Activated T-cell treated with anti-CD3 and anti-CD28 coated beads, Interleukin-2, amount 50 U/mL, for 48 hours (primary cell): ENCODE measurements around the gene RPL23.
A peak's percentile ranks its signal among the peaks of the same experiment; 100 is the strongest.

Source experiments
- DNase-seq, 2 experiments: peaks; one replicate each; pipeline ENCODE4 v3.0.0-alpha.2; 2020

The RPL23 gene

DNA sequence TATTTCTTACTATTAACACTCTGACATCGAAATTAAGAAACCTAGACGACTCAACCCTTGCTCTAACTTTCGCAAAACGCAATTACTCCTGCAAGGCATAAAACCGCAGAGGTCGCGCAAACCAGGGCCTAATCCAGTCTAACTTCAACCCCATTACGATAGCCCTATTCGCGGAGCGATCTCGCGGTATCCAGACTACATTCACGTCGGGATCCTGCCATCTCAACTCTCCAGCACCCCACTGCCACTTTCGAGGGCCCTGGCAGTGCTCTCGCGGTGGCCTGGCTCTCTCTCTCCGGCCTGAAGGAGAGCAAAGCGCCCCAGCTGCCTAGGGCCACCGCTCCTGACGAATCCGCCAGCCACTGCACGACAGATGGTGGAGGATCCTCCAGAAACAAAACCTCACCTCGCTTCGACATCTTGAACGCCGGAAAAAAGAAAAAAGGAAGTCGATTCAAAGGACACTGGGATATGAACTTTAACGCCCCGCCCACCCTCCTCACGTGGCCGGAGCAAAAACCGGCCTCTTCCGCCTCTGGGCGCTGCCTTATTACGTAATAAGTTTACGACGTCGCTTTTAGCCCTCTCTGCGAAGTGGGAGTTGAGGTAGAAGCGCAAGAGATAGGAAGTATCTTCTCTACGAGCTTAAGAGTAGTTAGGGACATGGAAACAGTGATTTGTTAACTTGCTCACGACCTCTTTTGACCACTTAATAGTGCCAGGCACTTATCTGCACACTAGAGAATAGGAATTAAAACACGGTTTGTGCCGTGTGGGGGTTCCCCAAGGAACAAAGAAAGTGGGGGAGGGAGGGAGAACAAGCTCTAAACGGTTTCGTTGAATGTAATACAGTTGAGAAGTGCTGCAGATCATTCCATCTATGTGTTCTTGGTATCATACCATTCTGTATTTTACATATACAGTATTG, at the start of gene RPL23:
Gene RPL23 (minus strand): TSS at position 430 of the 928 bp plus-strand sequence. CDS start 11 bp downstream, at position 419.
- peak; percentile 92 to 93 for DNase-seq

DNA sequence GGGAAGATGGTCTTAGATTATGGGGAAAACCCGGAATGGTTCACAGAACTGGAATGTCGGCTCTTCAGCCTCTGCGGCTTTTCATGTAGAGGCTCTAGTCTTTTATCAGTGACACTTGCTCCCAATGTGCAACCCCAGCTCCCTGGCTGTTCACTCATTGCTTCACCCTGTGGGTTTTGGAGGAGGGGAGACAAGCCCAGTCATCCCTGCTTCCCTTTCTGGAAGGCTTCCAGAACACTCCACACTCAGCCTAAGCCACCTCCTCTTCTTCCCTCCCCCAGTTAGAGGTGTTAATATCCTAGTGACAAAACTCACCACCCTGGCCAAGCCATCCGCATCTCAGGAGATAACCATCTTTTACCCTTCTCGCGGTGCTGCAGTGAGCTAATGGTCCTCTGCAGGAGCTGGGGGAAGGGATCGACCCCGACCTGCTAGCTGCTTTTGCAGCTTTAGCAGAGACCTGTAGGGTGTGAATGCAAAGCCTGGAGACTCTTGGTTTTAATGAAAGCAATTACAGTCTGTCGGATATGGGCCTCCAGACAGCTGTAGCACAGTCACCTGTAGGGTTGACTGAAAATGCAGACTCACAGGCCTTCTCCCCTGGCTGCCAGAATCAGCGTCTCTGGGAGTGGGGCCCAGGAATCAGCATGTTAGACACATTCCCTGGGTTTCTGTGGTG, 47.6 kb upstream of the RPL23 start:
- DNase-seq: no peak

DNA sequence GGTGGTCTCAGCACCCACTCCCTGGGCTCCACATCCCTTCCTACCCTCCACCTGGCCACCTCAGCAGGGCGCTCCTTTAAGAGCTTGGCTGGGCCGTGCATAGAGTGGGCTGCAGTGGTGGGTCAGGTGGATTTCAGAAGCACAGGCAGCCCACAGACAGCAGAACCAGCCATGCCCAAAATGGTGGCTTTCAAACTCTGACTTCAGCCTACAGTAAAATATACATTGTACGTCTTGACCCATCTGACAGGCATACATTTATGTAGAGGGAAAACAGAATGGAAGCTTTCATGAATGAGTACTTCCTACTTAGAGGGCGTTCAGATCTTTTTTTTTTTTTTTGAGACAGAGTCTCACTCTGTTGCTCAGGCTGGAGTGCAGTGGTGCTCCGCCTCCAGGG, 45.9 kb upstream of the RPL23 start:
- DNase-seq: no peak

DNA sequence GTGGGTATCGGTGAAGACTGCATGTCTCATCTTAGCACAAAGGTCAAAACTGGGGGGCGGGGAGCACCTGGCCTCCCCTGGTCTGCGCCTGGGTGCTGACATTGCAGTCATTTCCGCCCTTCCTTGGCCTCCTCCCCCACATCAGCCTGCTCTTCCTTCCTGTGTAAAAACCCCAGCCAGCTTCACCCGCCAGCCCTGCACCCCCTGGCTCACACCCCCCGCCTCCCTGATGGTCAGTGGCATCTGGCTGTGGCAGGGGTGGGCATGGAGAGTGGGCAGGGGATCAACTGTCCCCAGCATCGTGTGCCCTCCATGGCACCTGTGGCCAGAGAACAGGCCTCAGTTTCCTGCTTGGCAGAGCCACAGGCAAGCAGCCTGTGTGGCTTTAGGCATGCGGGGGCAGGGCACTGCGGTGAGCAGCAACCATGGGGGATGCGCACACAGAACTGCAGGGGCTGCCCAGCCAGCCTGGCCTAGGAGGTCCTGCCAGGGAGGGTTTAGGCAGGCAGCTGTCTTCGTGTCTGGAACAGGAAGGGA, 45.4 kb upstream of the RPL23 start:
- DNase-seq: peak; percentile 90 to 92

DNA sequence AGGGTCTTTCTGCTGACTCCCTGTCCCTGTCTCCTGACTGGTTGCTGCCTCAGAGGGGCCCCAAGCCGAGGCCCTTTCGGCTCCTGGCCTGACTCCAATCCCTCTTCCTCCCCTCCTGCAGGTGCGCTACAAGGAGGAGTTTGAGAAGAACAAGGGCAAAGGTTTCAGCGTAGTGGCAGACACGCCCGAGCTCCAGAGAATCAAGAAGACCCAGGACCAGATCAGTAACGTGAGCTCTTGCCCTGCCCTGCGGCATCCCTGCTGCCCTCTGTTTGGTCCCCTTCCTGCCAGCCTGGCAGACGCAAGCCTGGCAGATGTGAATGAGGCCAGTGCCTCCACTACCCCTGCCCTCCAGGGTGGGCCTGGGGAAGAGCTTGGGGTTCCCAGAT, 44.8 kb upstream of the RPL23 start:
- no peak for DNase-seq

DNA sequence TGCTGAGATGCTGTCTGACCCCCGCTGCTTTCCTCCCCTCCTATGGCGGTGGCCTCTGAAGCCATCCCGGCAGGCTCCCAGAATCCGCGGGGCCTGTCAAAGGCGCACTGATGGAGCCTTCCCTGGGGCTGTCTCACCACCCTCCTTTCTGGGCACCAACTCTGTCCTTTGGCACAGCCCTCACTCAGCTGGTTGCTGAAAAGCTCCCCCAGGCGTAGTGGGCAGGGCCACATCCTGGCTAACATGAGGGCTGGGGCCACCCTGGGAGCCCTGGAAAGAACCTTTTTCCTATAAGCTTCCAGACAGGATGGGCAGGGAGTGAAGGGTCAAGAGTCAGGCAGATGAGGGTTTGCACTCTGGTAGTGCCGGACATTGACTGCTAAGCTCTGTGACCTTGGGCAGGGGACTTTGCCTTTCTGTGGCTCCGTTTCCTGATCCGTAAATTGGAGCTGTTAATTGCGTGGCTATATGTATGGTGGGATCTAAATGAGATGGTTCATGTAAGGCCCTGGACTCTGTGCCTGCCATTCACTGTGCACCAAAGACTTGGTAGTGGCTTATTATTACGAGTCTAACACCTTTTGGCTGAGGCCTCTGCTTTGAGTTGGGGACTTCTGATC, 44.3 kb upstream of the RPL23 start:
- no peak for DNase-seq

DNA sequence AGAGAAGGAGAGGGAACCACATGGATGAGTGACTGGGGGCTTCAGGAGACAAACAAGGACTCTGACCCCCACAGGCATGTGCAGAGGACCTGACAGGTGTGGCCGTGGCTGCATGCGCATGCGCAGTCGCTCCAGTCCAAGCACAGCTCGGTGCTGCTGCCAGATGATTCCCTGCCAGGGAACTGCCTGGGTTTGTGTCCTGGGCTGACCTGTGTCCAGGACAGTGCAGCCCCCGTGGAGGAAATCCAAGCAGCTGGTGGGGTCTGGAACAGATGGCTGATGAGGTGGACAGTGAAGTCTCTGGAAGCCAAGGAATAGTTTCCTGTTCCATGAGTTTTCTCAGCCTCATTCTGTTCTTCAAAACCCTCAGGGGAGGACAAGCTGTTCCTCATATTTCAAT, 43.7 kb upstream of the RPL23 start:
- DNase-seq: no peak

DNA sequence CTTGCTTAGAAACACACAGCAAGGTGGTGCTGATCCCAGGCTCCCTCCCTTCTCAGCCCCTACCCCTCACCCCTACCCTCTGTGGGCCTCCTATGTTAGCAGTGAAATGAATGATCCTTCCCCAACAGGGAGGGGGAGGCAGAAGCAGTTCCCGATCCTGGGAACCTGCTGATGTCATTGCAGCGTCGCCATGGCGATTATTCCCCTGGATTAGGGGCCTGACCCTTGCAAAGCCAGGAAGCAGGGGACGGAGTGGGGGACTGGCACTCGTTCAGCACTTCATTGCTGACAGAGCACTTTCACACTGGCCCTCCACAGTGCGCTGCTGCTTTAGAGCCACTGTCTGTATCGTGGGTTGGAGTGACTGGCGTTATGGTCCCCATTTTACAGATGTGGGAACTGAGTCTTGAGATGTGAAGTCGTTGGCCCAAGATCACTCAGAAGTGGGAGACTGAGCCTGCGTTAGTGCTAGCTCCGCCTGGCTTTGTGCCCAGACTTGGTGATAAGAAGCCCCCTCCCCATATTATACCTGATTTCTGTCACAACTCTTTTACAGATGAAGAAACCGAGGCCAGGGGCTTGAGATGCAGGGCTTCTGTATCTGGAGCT, 42.9 kb upstream of the RPL23 start:
- DNase-seq: no peak

DNA sequence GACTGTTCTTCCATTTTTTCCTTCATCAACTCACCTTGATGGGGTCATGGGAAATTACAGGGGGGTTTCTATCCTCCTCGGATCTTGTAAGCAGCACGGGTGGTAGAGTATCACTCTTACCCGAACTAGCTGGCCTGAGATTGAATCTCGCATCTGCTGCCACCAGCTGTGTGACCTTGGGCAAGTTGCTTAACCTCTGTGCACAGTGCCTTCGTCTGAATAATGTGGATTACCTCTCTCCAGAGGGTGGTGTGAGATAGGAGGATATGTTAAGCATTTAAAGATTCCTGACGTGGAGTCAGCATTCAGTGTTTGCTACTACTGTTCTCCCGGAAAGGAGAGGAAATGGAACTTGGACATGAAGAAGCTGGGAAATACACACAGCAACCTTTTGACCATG, 40.8 kb upstream of the RPL23 start:
- no peak for DNase-seq

DNA sequence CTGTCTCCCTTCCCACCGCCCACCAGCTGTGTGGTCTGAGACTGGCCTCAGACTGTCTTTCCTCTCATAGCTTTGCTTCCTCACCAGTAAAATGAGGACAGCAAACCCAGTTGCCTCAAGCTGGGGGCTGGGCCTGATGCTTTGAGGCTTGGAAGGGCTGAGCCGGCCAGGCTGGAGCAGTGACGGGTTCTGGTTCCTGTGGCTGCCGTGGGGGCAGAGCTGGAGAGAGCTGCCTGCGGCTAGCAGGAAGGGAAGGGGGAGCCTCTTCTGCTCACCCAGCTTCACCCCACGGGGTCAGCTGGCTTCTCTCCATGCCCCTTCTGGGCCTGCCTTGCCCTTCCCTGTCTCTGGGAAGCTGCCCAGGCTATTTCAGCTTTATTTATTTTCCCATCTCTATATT, 40.1 kb upstream of the RPL23 start:
- DNase-seq: peak; percentile 63 to 68

DNA sequence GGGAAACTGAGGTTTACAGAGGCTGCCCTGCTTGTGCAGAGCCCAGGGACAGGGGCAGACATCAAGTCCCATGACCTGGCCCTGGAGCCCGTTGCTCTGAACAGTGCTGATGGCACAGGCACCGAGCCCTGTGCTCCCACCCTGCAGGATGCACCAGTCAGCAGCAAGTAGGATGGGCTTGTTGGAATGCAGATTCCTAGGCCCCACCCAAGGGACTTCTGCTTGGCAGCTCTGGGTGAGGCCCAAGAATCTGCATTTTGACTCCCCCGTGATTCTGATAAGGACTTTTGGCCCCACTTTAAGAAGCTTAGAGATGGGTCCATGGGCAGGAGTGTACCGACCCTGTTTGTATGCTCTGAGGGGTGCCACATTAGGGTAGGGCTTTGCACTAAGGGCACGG, 39.6 kb upstream of the RPL23 start:
- no peak for DNase-seq

DNA sequence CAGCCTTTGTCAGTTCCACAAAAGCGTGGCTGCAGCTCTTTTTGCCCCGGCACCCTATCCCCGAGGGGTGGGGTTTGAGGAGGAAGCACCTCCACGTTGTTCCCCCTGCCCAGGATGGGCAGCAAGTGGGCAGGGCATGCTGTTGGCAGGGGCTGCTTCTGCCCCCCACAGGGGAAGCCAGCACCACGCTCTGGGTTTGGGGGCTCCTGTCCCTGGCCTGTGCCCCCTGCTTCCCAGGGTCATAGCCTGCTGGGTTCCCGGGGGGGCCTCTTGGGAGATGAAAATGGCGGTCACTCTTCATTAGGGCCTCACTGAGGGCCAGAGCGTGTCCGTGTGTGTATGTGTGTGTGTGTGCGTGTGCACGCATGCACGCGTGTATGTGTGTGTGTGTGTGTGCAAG, 39.1 kb upstream of the RPL23 start:
- no peak for DNase-seq

DNA sequence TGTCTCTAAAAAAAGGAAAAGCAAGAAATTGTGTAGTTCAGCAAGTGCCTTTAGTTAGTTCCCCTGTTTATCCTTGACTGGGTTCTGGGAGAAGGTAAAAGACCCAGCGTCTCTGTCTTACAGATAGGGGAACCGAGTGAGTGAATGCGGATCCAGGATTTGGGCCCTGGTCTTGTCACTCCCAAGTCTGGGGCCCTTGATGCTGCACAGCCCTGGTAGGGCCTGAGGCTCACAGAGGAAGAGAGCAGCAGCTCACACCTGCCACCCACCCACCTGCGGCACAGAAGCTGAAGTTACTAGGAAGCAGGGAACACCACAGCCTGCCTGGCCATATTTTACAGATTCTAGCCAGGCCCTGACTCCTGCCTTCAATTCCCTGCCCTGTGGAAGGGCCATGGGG, 38.6 kb upstream of the RPL23 start:
- DNase-seq: no peak

DNA sequence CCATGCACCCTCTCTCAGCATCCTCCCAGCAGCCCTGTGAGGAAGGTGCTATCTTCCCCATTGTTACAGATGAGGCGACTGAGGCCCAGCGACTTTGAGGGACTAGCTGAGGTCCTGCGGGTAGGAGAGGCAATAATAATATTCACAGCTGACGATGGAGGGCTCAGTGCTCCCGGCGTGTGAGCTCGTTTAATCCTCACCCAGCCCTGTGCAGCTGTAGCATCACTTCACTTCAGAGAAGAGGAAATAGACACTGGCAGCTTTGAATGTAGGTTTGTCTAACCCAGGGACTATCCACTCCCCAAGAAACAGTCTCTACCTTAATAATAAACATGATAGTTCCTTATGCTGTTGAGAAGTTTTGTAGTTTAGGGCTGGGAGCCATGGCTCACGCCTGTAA, 37.9 kb upstream of the RPL23 start:
- no peak for DNase-seq

DNA sequence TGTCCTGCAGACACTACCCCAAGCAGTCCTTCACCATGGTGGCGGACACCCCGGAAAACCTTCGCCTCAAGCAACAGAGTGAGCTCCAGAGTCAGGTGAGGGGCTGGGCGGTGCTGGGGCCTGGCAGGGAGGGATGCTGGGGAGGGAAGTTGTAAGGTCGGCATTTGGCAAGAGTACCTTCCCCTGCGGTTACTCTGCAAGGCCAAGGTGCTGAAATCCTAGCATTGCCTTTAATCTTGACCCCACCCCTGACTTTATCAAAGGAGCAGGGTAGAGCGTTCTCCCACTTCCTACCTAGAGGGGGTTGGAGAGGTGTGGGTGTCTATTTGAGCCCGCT, 36.9 kb upstream of the RPL23 start:
- no peak for DNase-seq

DNA sequence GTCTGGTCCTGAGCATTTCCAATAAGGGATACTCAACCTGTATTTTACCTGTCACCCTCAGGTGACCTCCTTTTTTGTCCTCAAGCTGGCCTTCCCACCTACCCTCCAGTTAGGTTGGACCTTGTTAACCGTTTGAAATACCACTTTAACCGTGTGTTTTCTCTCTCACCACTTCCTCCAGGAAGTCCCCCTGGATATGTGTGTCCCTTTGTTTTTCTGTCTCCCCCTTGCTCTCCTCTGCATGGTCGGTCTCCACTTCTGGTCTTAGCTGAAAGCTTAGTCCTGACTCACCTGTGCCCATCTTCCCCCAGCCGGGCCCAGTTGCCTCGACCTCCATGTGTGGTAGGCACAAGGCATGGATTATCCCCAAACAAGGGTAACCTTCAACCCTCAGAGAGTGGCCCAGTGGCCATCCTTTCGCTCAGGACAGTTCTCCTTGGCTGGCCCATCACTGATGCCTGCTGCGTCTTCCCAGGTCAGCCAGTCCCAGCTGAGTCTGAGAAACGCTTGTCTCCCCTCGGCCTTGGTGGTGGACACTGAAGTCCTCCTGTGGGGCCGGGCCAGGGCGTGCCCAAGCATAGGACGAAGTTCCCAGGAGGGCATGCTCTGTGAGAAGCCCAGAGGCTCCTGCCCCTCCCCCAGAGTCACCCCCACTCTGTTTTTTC, 36.4 kb upstream of the RPL23 start:
- DNase-seq: no peak

DNA sequence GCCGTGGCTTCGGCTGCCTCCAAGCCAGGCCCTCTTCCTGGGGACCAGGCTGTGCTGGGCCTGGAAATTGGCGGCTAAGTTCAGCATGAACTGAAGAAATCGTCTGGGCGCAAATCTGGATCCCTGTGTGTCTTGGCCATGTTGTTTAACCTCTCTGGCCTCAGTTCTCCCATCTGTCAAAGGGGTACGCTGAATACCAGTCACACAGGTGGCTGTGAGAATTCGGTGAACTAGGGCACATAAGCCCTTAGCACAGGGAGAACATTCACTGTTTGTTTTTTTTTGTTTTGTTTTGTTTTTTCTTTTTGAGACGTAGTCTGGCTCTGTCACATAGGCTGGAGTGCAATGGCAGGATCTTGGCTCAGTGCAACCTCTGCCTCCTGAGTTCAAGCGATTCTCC, 35.3 kb upstream of the RPL23 start:
- DNase-seq: no peak

DNA sequence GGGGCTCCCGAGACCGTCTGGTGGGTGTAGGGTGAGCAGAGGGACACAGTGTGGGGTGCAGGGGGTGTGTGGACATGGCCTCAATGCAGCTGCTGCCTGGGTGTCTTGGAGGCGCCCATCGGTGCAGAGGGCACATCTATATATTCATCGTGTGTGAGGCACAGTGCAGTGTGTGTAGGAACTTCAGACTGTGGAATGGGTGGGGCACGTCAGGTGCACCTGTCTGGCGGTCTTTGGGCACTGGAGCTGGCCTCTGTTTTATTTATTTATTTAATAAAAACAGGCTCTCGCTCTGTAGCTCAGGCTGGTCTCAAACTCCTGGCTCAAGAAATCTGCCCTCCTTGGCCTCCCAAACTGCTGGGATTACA, 33.1 kb upstream of the RPL23 start:
- DNase-seq: no peak

DNA sequence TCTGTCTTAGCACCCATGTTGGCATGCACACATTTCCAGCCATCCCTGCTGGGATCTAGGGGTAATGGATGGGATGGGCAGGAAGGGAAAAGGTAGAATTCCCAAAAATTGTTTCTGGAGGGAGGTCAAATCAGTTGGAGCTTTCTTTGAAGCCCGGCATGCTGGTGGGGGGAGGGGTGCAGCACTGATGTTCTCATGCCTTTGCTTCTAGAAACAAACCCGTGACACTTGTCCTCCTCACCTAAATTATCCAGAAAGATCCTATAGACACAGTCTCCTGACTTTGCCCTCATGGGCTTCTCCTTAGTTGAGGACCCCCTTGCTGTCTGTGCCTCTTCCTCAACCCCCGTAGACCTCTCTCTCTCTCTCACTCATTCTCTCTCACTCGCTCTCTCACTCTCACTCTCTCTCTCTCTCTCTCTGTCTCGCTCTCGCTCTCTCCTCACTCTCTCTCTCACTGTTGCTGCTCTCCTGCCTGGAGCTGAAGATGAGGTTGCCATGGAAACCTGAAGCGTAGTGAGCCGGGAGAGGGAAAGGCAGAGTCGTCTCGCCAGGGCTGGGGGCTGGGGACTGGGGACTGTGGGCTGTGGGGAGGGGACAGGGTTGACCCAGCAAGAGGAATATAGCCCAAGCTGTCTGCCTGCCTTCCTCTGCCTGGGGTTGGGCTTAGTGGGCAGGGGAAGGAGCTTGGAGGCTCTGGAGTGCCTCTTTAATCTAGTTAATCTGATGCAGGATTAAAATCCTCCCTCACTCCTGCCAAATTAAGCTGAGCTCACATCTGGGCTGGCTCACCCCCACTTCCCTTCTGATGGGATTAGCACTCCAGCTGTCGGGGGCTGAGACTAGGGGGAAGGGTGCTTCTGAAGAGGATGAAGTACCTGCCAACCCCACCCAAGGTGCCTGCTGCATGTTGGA, 32.5 kb upstream of the RPL23 start:
- DNase-seq: no peak

DNA sequence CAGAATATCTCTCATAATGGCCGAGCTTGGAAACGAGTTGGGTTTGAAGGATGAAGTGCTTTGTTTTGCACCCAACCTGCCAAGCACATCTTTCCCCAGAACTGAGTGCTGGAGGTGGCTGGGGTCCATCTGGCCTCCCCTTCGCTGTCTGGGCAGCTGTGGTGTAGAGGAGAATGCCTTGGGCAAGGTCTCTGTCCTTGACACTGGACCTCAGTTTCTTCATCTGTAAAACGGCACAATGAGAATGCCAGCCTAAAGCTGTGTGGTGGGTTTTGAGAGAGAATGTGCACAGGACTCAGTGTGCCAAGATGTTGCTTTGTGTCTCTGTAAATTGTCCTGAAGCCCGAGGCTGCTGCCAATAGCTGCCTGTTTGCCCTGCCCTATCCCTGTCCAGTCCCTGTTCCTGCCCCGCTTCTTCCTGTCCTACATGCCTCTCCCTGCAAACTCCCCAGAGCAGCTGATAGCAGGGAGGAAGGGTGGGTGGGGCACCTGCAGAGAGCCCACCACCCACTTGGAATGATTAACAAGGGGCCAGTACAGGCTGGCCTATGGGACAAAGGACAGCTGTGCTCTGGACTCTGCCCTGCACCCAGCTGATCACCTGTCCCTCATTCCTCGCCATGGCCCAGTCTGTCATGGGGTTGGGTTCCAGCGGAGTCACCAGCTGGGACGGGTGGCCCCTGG, 31.7 kb upstream of the RPL23 start:
- no peak for DNase-seq
